ENCODE data around the gene DOLK.

DNA sequence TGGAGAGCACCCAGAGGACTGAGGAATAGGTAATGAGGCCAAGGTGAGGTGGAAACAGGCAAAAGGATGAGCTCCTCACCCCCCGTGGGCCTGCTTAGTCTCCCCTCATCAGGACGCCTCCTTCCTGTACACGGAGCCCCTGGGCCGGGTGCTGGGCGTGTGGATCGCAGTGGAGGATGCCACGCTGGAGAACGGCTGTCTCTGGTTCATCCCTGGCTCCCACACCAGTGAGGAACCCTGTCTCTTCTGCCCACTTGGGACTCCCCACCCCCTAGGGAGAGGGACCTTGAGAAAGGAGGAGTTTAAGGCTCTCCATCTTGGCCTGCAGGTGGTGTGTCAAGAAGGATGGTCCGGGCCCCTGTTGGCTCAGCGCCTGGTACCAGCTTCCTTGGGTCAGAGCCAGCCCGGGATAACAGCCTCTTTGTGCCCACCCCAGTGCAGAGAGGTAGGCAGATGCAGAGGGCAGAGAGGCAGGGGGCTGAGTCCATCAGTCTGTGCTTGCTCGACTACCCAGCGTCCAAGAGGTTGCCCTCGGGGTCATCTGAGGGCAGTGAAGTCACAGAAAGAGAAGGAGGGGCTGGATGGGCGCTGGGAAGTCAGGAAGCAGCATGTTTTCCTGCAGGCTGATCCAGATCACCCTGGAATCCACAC lies 7.0 kb downstream of the DOLK start:
- TF ChIP-seq, protein P1, sequence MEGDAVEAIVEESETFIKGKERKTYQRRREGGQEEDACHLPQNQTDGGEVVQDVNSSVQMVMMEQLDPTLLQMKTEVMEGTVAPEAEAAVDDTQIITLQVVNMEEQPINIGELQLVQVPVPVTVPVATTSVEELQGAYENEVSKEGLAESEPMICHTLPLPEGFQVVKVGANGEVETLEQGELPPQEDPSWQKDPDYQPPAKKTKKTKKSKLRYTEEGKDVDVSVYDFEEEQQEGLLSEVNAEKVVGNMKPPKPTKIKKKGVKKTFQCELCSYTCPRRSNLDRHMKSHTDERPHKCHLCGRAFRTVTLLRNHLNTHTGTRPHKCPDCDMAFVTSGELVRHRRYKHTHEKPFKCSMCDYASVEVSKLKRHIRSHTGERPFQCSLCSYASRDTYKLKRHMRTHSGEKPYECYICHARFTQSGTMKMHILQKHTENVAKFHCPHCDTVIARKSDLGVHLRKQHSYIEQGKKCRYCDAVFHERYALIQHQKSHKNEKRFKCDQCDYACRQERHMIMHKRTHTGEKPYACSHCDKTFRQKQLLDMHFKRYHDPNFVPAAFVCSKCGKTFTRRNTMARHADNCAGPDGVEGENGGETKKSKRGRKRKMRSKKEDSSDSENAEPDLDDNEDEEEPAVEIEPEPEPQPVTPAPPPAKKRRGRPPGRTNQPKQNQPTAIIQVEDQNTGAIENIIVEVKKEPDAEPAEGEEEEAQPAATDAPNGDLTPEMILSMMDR (IDR thresholded peaks at IDR 0.05 in 4 of 5, conservative IDR thresholded peaks at IDR 0.05 in 1 of 5) = no peak
- TF ChIP-seq POLR2A (IDR thresholded peaks at IDR 0.05) = no peak
